Mesothelial cell of epicardium (in vitro differentiated cells): ENCODE results near the gene KLHL29. TPM values are rescaled to one million over a fixed set of nuclear protein-coding genes. Genes with fewer than 3 reads are reported as not detected.

ENCODE experiments used
- DNase-seq, 2 experiments: peaks; one replicate each; pipeline ENCODE4 v3.0.0; 2021; ENCODE audit warnings: low spot score in 2 of 2; ENCODE audit not compliant: unreplicated experiment in 2 of 2
- H3K27ac Mint-ChIP-seq: 2 replicates; pipeline ENCODE4 v1.8.0; 2021; ENCODE audit warnings: mixed read lengths
- H3K27me3 Mint-ChIP-seq: 2 replicates; pipeline ENCODE4 v1.8.0; 2021; ENCODE audit warnings: low read depth, mixed read lengths
- H3K36me3 Mint-ChIP-seq: 2 replicates; pipeline ENCODE4 v1.8.0; 2021; ENCODE audit warnings: mixed read lengths
- H3K4me1 Mint-ChIP-seq: 2 replicates; pipeline ENCODE4 v1.8.0; 2021; ENCODE audit warnings: mixed read lengths
- H3K4me3 Mint-ChIP-seq: 2 replicates; pipeline ENCODE4 v1.8.0; 2021; ENCODE audit warnings: mild to moderate bottlenecking, moderate library complexity, mixed read lengths
- H3K9me3 Mint-ChIP-seq: 2 replicates; pipeline ENCODE4 v1.8.0; 2021; ENCODE audit warnings: mixed read lengths
- total RNA-seq: library from RNA; stranded (reverse); gene quantifications from 3 replicates; pipeline ENCODE4 v1.2.1, GENCODE V29; 2021
- TF ChIP-seq, protein P1 (sequence below): fragments of 200-600 bp; sonication (generic); IDR thresholded peaks from one replicate; pipeline ENCODE4 v1.5.0; 2021; ENCODE audit warnings: antibody characterized with exemption; ENCODE audit not compliant: unreplicated experiment

KLHL29 gene
- total RNA-seq, 1 donor from 2014 or later = 28.3 TPM

DNA sequence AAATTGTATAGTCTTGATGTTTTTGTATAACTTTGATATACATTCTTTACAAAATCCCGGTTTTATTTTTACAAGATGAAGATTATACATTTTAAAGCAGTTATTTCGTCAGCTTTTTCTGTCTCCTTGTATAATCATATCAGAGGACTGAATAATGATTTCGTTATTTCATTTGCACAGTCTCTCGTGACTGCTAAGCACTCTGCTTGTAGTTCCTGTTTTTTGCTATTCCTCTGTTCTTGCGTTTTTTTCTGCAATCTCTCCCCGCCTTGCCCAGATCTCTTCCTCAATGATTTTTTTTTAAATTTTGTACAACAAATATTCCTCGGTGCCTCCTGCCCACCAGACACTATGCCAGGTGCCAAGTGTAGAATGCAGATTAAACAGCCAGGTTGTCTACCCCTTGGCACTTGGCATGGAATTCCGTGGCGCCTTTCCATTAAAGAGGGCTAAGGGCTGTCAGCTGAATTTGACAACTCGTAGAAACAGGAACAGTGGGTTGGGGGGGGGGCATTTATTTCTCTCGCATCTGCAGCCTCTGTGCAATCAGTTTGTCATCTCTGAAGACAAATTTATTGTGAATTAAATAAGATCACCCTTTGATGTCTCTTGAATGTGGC lies 69.6 kb downstream of the KLHL29 start:
- H3K36me3 Mint-ChIP-seq = no peaks in the 10 kb centered on the region
- no peaks in the 10 kb centered on the region for H3K9me3 Mint-ChIP-seq
- TF ChIP-seq, protein P1, sequence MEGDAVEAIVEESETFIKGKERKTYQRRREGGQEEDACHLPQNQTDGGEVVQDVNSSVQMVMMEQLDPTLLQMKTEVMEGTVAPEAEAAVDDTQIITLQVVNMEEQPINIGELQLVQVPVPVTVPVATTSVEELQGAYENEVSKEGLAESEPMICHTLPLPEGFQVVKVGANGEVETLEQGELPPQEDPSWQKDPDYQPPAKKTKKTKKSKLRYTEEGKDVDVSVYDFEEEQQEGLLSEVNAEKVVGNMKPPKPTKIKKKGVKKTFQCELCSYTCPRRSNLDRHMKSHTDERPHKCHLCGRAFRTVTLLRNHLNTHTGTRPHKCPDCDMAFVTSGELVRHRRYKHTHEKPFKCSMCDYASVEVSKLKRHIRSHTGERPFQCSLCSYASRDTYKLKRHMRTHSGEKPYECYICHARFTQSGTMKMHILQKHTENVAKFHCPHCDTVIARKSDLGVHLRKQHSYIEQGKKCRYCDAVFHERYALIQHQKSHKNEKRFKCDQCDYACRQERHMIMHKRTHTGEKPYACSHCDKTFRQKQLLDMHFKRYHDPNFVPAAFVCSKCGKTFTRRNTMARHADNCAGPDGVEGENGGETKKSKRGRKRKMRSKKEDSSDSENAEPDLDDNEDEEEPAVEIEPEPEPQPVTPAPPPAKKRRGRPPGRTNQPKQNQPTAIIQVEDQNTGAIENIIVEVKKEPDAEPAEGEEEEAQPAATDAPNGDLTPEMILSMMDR = no peak
- peak overlapping the region; percentile 45 for H3K27ac Mint-ChIP-seq
- H3K27me3 Mint-ChIP-seq = no peaks in the 10 kb centered on the region
- DNase-seq = no peak
- peaks cover 23% of the 10 kb centered on the region for H3K4me1 Mint-ChIP-seq
- no peak overlapping the region for H3K4me3 Mint-ChIP-seq

DNA sequence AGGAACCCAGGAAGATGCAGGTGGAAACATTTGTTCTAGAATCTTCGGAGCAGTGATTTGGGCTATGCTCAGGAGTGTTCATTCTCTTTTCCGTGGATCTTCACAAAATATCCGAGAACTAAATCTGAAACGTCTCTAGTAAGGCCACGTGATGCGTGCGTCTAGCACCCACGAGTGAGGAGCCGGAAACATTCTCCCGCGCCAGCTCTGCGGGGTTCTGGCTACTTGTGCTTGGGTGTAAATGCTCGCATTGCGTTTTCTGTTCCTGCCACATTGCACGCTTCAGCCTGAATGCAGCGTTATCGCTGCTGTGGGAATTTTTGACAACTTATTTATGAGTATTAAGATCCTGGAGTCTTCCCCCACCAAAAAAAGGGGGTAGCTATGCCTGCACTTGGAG lies 71.4 kb downstream of the KLHL29 start:
- no peak for DNase-seq
- Mint-ChIP-seq H3K27ac (no peak overlapping the region), H3K27me3 (no peaks in the 10 kb centered on the region), H3K4me1 (peaks cover 23% of the 10 kb centered on the region), H3K9me3 (no peaks in the 10 kb centered on the region), H3K4me3 (no peak overlapping the region), H3K36me3 (no peaks in the 10 kb centered on the region)
- TF ChIP-seq, protein P1 = no peak

DNA sequence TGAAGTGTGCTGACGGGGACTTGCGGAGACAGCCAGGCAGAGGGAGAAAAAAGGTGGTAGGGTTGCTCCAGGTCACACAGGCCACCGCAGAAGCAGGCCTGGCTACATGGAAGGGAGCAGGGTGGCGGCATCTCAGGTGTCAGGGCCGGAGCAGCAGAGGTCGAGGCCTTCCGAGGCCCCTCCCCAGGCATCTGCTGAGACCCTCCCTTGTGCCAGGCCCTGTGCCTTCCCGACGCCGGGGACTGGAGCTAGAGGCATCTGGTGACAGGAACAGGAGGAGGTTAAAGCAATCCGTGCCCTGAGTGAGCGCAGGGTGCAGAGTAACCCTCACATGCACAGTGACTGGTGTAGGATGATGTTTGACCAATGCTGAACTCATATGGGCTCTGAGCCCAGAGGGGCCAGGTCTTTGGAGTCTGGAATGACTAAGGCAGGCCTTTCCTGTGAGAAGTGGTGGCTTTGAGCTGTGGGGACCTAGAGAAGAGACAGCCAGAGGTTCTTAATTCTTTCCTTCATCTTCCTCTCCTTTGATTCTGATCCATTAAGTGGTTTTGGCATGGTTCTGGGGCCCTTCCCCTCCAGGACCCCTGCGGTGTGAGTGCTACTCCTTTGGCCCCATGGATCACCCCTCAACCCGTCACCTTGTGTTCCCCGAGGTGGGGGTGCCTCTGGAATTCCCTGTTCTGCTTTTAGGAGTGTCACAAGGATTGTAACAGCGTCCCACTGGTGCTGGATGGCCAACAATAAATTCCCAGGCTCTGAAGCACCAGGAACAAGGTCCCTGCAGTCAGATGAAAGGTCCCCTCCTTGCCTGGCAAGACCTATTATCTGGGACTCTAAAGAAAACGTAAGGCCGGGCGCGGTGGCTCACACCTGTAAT lies 72.1 kb downstream of the KLHL29 start:
- TF ChIP-seq, protein P1 = no peak
- no peak for DNase-seq
- H3K9me3 Mint-ChIP-seq = no peaks in the 10 kb centered on the region
- H3K4me1 Mint-ChIP-seq = peaks cover 23% of the 10 kb centered on the region
- no peaks in the 10 kb centered on the region for H3K36me3 Mint-ChIP-seq
- H3K27me3 Mint-ChIP-seq = no peaks in the 10 kb centered on the region
- no peak overlapping the region for H3K4me3 Mint-ChIP-seq
- H3K27ac Mint-ChIP-seq = no peak overlapping the region

DNA sequence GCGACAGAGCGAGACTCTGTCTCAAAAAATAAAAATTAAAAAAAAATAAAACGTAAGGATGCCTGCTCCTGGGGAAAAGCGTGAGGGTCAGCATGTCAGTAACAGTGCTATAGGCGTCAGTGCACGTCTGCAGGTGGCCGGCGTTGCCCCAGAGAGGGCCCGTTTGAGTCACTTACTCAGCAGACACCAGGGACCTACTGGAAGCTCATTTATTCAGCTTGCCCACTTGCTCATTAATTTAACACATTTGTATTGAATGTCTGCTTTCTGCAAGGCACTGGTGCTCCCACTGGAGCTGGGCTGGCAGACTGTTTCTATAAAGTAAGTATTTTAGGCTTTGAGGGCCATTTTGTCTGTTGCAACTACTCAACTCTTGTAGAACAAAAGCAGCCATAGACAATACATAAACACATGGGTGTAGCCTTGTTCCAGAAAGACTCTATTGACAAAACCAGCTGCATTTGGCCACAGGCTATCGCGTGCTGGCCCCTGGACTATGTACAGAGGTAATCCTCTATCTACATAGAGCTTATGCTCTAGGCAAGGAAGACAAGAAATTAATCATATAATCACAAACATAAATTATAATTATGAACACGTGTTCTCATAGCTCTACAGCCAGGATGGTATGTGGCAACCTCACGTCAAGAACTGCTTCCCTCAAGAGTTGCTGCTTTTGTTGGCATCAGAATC lies 73.2 kb downstream of the KLHL29 start:
- no peak for DNase-seq

DNA sequence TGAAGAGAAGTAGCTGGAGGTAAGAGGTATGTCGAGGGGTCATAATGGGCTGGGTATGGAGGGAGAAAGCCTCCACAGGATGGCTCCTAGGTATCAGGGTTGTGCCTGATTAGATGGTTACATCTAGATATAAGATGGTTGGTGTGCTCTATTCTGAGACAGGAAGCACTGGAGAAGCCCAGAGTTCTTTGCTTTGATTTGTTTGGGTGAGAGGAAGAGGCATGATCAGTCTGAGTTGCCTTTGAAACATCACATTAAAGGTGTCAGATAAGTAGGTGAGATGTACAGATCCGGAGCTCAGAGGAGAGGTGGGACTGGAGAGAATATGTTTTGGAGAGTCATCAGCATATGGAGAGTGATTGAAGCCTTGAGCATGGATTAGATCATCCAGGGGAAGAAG lies 74.1 kb downstream of the KLHL29 start:
- Mint-ChIP-seq H3K4me1 (peaks cover 11% of the 10 kb centered on the region), H3K9me3 (no peaks in the 10 kb centered on the region), H3K27me3 (no peaks in the 10 kb centered on the region), H3K36me3 (no peaks in the 10 kb centered on the region), H3K4me3 (no peak overlapping the region), H3K27ac (no peak overlapping the region)
- no peak for DNase-seq
- TF ChIP-seq, protein P1 = no peak

More for the DNA sequence above, 73.2 kb downstream of the KLHL29 start:
- Mint-ChIP-seq H3K9me3 (no peaks in the 10 kb centered on the region), H3K27me3 (no peaks in the 10 kb centered on the region), H3K27ac (no peak overlapping the region), H3K4me1 (peaks cover 19% of the 10 kb centered on the region), H3K36me3 (no peaks in the 10 kb centered on the region), H3K4me3 (no peak overlapping the region)
- TF ChIP-seq, protein P1 = no peak
